ENCODE measurements around the gene RAB5A. TPM values are rescaled to one million over a fixed set of nuclear protein-coding genes. Genes with fewer than 3 reads are reported as not detected.
"Not testable (repeated sequence)": the region's sequence is repeated elsewhere in the genome, so short reads cannot be mapped to it uniquely, and the experiment has no call there.

The RAB5A gene
- total RNA-seq, 1 donor, result 36.4 TPM

DNA sequence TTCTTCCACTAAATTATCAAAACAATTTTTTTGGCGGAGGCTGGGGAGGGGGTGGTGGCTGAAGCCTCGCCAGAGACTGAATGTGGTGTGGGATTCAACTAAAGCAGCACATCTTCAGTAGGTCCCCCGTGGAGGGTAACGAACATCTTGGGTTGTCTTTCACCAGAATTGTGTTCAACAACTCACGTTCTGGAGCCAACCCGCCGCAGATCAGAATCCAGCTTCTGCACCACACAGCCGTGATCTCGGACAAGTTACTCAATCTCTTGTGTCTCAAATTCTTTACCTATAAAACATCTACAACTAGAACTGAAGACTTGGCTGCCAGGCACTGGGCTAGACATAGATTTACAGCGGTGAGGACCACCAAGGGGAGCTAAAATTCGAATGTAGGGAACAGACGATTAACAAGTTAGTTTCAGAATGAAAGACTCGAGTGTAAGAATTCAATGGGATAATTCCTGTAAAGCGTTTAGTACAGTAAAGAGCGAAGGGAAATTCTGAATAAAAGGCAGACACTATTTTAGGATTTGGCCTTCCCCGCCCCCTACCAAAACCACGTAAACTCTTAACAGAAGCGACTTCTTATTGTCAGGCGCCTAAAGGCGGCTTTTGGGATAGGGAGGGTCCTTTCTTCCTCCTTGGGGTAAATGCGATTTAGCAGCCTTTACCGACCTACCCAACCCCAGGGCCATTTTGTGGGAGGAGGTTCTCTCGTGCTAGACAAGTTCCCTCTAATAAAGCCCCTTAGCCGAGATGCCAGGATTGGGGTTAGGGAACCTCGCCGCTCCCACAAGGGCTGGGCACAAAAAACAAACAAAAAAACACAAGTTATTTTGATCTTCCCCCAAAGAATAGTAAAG is 697 bp upstream of the RAB5A start:
- peak in 1 of 3 donors; percentile 4 for DNase-seq (ENCODE audit: low read depth in 2 of 3, low spot score in 2 of 3)

DNA sequence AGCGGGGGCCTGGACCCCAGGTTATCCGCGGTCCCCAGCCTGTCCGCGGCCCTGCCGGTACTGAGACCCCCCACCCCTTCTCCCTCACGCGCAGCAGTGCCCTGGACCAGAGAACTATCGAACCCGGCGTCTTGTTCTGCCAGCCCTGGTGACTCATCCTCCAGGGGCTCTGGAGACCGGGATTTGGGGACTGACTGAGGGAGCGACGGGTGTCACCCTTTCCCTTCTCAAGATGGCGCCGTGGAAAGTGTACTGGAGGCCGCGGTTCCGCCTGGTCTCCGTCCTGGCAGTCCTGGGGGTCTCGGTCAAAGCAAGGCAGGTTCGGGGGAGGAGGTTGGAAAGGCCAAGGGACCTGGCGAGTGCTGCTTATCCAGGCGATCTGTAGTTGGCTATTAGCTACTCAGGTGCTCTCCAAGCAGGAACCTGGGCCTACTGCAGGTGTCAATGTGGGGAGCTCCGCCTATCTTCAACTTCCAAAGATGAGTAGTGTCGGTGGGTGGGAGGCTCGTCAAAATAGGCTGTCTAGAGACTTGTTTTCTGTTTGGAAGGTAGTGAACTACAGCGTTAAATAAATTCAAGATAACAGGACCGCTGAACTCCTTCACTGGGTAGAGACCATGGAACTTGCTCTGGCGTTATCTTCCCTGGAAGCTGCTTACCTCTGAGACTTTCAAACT is 790 bp downstream of the RAB5A start:
- peak; percentile 36 to 49 (median 46) for DNase-seq (ENCODE audit: low read depth in 2 of 3, low spot score in 2 of 3)

DNA sequence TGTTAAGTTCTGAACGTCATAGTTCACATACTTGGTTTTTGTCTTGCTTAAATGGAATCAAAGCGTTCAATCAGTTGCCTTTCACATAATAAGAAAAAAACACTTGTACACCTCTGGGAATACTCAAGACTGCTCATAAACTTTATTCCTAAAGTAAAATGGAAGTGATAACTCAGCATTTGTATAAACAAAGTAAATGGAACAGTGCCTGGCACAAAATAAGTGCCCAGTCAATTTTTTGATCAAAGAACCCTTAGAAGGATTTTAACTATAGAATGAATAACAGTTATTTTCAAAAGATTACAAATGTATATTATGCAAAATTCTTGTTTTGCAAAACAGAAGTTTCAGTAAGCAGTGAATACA is 1.3 kb downstream of the RAB5A start:
- DNase-seq (ENCODE audit: low read depth in 2 of 3, low spot score in 2 of 3), result no peak

DNA sequence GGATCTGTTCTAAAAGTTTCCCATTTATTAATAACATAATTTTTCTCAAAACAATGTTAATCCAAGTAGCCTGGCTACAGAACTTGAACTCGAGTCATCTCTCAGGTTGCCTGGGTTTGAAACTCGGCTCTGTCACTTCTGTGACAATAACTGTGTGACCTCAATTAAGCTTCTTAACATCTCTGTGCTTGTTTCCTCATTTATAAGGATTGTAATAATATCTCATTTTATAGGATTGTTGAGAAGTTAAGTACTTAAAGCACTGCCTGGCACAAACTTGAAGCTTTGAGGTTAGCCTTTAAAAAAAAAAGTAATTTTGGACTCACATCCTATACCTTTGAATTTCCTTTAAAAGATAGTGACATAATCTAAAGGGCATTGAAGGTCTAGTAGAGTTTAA is 3.4 kb downstream of the RAB5A start:
- DNase-seq (ENCODE audit: low read depth in 2 of 3, low spot score in 2 of 3), result no peak

DNA sequence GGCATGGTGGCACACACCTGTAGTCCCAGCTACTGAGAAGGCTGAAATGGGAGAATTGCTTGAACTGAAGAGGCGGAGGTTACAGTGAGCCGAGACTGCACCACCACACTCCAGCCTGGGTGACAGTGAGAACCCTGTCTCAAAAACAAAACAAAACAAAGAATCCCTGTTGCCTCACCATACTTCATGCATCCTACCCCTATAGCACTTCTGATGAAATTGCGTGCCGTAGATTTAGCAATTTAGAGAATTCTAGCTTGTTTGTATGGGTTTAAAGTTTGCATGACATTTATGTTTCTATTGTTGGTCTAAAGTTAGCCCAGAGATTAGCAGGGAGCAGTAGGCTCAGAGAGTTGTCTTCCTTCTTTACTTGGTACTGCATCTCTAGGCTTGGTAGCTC is 7.8 kb downstream of the RAB5A start:
- no peak for DNase-seq (ENCODE audit: low read depth in 2 of 3, low spot score in 2 of 3)

DNA sequence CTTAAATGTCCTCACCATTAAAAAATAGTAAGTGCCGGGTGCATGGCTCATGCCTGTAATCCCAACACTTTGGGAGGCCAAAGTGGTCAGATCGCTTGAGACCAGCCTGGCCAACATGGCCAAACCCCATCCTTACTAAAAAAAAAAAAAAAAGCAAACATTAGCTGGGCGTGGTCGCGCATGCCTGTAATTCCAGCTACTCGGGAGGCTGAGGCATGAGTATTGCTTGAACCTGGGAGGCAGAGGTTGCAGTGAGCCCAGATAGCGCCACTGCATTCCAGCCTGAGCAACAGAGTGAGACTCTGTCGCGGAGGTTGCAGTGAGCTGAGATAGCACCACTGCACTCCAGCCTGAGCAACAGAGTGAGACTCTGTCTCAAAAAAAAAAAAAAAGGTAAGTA is 10.5 kb downstream of the RAB5A start:
- DNase-seq (ENCODE audit: low read depth in 2 of 3, low spot score in 2 of 3), result not testable (repeated sequence)

DNA sequence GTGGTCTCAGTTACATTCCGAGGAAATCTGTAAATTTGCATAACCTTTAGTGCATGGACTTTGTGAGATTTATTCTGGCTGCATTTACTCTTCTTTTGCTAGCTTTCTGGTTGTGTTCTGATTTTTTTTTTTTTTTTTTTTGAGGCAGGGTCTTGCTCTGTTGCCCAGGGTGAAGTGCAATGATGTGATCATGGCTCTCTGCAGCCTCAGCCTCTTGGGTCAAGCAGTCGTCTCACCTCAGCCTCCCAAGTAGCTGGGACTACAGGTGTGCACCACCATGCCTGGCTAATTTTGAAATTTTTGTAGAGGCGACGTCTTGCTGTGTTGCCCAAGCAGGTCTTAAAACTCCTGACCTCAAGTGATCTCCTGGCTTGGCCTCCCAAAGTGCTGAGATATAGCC is 12.6 kb downstream of the RAB5A start:
- DNase-seq (ENCODE audit: low read depth in 2 of 3, low spot score in 2 of 3), result no peak

DNA sequence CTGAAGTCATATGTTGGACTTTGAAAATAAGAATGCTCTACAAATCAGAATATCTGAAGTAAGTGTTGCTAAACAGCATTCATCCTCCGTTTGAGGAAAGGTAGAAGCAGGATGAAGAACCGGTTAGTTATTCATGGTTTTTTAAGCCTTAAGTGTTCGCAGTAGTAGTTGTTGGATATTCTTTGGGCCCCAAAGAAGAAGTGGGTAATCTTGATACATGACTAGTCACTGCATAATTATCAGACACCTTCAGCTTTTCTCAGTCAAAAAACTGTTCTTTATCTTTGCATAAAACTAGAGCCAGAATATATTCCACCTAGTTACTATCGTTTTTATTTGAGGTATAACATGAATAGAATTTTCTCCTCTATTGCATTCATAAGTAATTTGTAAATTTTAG is 13.8 kb downstream of the RAB5A start:
- DNase-seq (ENCODE audit: low read depth in 2 of 3, low spot score in 2 of 3), result no peak

DNA sequence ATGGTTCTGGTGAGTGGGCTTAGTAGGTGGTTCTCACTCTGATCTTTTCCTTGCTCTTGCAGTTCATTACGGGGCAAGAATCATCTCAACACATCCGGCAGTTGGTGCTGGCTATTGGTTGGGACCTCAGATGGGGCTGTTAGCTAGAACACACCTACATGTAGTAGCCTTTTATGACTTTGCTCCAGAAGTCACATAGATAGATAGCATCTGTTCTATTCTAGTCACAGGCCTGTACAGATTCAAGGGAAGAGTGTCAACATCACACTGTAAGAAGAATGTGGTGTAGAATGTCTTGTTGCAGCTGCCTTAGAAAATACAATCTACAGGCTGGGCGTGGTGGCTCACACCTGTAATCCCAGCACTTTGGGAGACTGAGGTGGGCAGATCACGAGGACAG is 15.1 kb downstream of the RAB5A start:
- no peak for DNase-seq (ENCODE audit: low read depth in 2 of 3, low spot score in 2 of 3)

DNA sequence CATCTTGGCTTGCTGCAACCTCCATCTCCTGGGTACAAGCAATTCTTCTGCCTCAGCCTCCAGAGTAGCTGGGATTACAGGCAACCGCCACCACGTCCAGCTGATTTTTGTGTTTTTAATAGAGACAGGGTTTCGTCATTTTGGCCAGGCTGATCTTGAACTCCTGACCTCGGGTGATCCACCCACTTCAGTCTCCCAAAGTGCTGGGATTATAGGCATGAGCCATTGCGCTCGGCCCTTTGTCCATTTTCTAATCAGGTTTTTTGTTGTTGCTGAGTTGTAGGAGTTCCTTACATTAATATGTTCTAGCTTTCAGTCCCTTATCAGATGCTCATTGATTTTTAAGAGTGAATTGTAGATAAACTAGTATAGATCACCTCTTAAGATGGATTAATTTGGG is 20.3 kb downstream of the RAB5A start:
- no peak for DNase-seq (ENCODE audit: low read depth in 2 of 3, low spot score in 2 of 3)

DNA sequence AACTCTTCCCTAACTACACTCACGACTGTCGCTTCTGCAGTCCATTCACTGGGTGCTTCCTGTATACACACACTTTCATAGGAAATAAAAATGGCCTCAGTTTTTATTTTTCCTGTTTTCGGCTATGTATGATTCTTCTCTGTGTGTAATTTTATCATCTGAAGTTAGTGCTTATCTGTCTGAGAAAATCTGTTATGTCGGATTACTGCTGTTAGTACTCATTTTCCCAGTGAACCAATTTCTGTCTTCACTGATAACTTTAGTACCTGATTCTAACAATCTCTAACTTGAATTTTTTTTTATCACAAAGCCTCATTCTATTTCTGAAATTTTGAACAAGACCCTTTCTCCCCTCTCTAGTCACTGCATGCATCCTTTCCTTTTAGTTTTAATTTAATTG is 20.9 kb downstream of the RAB5A start:
- DNase-seq (ENCODE audit: low read depth in 2 of 3, low spot score in 2 of 3), result no peak

DNA sequence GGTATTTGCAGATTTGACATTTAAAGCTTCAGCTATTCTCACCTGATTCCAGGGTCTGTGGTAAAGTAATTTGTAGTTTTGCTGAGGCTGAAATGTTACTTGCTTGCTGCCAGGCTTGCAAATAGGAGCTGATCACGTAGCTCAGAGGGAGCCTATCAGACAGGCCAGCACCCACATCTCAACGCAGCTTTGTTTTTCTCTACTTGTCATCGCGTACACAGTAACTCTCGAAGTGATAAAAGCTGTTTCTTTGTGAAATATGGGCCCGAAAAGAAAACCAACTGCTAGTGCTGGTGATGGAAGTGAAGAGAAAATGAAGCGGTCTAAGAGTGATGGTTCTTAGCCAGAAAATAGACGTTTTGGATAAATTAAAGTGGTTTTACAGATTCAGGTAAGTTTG is 23.4 kb downstream of the RAB5A start:
- no peak for DNase-seq (ENCODE audit: low read depth in 2 of 3, low spot score in 2 of 3)

DNA sequence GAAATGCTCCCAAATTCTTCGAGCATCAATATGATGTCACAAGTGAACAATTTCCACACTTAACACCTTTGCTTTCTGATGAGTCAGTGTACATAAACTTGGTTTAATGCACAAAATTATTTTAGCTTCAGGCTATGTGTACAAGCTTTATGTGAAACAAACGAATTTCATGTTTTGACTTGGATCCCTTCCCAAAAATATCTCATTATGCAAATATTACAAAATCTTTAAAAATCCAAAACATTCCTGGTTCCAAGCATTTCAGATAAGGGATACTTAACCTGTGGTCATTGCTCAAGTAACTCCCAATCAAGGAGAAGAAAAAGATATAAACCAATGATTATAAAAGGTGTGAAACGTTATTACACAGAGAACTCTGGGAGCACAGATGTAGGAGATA is 25.2 kb downstream of the RAB5A start:
- no peak for DNase-seq (ENCODE audit: low read depth in 2 of 3, low spot score in 2 of 3)

DNA sequence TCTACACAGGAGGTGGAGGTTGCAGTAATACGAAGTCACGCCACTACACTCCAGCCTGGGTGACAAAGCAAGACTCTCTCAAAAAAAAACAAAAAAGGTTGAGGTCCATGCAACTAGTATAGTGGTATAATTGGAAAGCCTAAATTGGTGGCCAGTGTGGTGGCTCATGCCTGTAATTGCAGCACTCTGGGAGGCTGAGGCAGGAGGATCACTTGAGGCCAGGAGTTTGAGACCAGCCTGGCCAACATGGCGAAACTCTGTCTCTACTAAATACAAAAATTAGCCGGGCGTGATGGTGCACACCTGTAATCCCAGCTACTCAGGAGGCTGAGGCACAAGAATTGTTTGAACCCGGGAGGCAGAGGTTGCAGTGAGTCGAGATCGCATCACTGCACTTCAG is 42.0 kb downstream of the RAB5A start:
- DNase-seq (ENCODE audit: low read depth in 2 of 3, low spot score in 2 of 3), result not testable (repeated sequence)

DNA sequence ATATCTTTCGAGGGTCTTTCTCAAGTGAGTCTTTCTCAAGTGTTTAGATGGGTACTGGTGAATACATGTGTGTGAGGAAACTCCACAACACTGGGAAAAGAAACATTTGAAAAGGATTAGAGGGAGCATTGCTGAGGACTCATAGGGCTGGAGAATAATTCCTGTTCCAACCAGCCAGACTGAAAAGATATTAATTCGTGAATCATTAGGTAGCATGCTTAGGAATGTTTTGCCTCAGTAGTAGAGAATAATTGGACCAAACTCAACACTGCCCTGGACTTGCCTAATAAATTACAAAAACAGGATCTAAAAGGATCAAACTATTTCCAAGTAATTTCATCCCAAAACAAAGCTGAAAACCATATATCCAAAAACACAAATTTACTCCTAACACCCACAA is 47.9 kb downstream of the RAB5A start:
- no peak for DNase-seq (ENCODE audit: low read depth in 2 of 3, low spot score in 2 of 3)

DNA sequence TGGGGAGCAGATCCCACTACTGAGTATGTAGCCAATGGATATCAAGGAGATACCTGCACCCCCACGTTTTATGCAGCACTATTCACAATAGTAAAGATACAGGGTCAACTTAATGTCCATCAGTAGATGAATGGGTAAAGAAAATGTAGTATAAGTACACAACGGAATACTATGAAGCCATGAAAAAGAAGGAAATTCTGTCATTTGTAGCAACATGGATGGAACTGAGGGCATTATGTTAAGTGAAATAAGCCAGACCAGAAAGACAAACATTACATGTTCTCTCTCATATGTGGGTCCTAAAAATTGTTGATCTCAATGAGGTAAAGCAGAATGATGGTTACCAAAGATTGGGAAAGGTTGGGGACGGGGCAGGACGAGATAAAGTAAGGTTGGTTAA is 50.6 kb downstream of the RAB5A start:
- no peak for DNase-seq (ENCODE audit: low read depth in 2 of 3, low spot score in 2 of 3)

DNA sequence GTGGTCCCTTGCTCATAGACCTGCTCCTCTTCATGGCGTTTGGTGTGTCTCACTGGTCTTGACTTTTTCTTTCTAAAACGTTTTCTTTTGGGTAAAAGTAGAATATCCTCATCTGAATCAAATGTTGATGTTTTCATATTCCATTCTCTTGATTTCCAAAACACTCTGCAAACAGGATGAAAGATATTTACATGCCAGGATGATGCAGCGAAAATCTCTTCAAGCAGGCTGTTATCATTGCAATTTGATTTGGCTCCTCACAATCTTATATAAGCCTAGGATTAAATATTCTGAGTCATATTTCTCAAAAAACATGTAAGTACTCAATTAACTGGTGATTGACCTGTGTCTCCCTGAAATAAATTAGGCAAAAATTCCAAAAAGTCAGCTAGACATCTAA is 55.0 kb downstream of the RAB5A start:
- DNase-seq (ENCODE audit: low read depth in 2 of 3, low spot score in 2 of 3), result no peak

DNA sequence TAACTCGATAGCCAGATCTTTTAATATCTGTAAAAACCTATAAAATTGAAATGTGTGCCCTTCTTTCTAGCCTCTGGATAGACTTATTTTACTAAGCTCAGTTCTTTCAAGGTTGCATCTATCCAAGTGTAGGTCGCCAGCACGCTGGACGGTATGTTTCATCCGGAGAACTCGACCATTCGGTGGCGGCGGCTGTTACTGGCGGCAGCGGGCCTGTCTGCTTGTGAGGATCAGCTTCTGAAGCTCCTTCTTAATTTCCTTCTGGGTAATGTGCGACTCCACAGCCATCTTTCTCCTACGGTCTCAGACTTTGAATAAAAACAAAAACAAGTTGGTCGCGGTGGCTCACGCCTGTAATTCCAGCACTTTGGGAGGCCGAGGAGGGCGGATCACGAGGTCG is 61.1 kb downstream of the RAB5A start:
- DNase-seq (ENCODE audit: low read depth in 2 of 3, low spot score in 2 of 3), result no peak

DNA sequence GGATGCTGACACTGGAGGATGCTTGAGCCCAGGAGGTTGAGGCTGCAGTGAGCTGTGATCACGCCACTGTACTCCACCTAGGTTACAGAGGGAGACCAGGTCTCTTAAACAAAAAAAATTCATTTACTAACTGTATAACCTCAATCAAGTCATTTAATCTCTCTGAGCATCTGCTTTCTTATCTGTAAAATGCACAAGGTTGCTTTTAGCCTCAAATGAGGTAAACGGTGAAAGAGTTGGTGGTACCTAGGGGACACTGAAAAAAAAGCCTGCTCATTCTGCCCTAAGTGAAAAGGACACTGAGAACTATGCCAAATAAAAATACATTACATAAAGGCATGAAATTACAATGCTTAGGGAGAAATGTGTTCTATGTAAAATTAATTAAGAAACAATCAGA is 61.7 kb downstream of the RAB5A start:
- DNase-seq (ENCODE audit: low read depth in 2 of 3, low spot score in 2 of 3), result peak in 1 of 3 donors; percentile 37

DNA sequence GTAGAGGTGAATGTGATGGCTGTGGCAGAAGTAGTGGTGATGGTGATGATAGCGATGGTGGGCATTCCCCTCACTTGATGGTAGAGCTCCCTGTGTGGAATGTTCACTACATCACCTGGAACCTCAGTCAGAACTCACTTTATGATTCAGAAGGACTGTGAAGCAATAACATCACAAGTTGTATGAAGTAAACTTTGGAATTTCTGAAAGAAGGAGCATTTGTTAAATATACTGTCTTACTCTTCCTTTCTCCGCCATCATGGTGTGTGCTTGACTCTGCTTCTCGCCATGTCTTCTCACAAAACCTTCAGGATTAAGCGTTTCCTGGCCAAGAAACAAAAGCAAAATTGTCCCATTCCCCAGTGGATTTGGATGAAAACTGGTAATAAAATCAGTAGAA is 65.3 kb downstream of the RAB5A start, which contains the start of gene PP2D1:
Gene PP2D1, minus strand, starts transcription at position 101 of the 400 bp plus-strand sequence. CDS start 192 bp downstream, outside the sequence.
- DNase-seq (ENCODE audit: low read depth in 2 of 3, low spot score in 2 of 3), result no peak

DNA sequence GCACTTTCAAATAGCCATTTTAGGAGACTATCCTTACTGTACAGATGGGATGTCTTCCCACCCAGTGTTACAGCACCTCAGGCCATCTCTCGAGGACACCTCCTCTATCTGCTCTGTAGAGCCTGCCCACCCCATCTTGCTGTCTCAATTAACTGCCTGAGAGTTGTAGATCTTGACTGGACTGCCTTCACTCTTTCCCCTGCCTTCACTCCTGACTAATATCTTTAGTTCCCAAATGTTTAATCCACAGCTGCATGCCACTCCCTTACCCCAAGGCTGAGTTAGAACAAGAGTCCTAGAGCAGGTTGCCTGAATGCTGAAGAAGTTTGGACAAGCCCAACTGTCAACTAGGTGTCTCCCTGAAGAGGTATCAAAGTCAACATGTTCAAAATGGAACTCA is 66.5 kb downstream of the RAB5A start:
- no peak for DNase-seq (ENCODE audit: low read depth in 2 of 3, low spot score in 2 of 3)

DNA sequence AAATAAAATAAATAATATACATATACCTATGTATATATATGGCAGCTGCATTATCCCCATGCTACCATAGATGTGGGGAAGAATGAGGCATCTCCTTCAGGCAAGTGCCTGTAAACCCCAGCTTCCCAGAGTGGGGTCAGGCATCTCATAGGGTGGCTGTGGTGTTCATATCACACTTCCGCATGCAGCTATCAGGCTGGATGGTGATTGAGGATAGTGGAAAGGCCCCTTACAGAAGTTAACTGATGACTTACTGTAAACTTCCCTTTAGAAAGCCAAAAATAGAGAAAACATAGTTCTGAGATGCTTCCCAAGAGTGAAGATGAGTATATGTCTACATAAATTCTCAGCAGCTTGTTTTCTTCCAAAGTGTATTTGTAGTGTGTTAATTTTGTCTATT is 68.6 kb downstream of the RAB5A start:
- DNase-seq (ENCODE audit: low read depth in 2 of 3, low spot score in 2 of 3), result peak in 2 of 3 donors; percentile 8 to 26
